Trophoblast cell (in vitro differentiated cells and primary cell): ENCODE data around the gene GBX2.

Experiments
- DNase-seq, 2 donors: peaks; one replicate each; pipeline ENCODE4 v3.0.0-alpha.2; 2016
- H2AFZ ChIP-seq: 2 replicates; pipeline ENCODE4 v1.6.1; 2013; ENCODE audit warnings: low read length, moderate library complexity, mild to moderate bottlenecking; ENCODE audit not compliant: insufficient read depth, poor library complexity
- H2AK5ac ChIP-seq: 2 replicates; pipeline ENCODE4 v1.6.1; 2013; ENCODE audit warnings: mild to moderate bottlenecking, low read length
- H2BK120ac ChIP-seq: 2 replicates; pipeline ENCODE4 v1.6.1; 2013; ENCODE audit warnings: low read length, mild to moderate bottlenecking, moderate library complexity; ENCODE audit not compliant: insufficient read depth, poor library complexity
- H2BK12ac ChIP-seq: 2 replicates; pipeline ENCODE4 v1.6.1; 2013; ENCODE audit warnings: mild to moderate bottlenecking, low read length, moderate library complexity
- H2BK5ac ChIP-seq: 2 replicates; pipeline ENCODE4 v1.6.1; 2013; ENCODE audit warnings: low read length, low read depth, moderate library complexity, mild to moderate bottlenecking; ENCODE audit not compliant: poor library complexity
- H3K14ac ChIP-seq: 2 replicates; pipeline ENCODE4 v1.6.1; 2013; ENCODE audit warnings: mild to moderate bottlenecking, low read length
- H3K18ac ChIP-seq: 2 replicates; pipeline ENCODE4 v1.6.1; 2013; ENCODE audit warnings: mild to moderate bottlenecking, low read length
- H3K23ac ChIP-seq: 2 replicates; pipeline ENCODE4 v1.6.1; 2013; ENCODE audit warnings: low read length
- H3K27ac ChIP-seq: 2 replicates; pipeline ENCODE4 v1.5.1; 2013; ENCODE audit warnings: low read depth, mild to moderate bottlenecking, inconsistent platforms, low read length, moderate library complexity
- H3K27me3 ChIP-seq: 2 replicates; pipeline ENCODE4 v1.6.1; 2013; ENCODE audit warnings: inconsistent platforms, mild to moderate bottlenecking, low read length, moderate library complexity; ENCODE audit not compliant: insufficient read depth
- H3K36me3 ChIP-seq, 2 experiments: 1 replicate in 1 of 2; 2 replicates in 1 of 2; pipeline ENCODE4 v1.6.1; 2013; ENCODE audit warnings: low read length in 2 of 2, mild to moderate bottlenecking in 2 of 2, moderate library complexity in 1 of 2; ENCODE audit not compliant: insufficient read depth in 2 of 2, control insufficient read depth in 1 of 2
- H3K4ac ChIP-seq: 2 replicates; pipeline ENCODE4 v1.6.1; 2013; ENCODE audit warnings: low read depth, mild to moderate bottlenecking, low read length, moderate library complexity
- H3K4me1 ChIP-seq, 2 experiments: 1 replicate in 1 of 2; 2 replicates in 1 of 2; pipeline ENCODE4 v1.6.1; 2013; ENCODE audit warnings: low read length in 2 of 2, mild to moderate bottlenecking in 2 of 2, moderate library complexity in 1 of 2; ENCODE audit not compliant: insufficient read depth in 2 of 2, control insufficient read depth in 1 of 2
- H3K4me2 ChIP-seq: 2 replicates; pipeline ENCODE4 v1.6.1; 2013; ENCODE audit warnings: inconsistent platforms, mild to moderate bottlenecking, low read length, moderate library complexity
- H3K4me3 ChIP-seq: 2 replicates; pipeline ENCODE4 v1.5.1; 2013; ENCODE audit warnings: mild to moderate bottlenecking, low read depth, low read length, inconsistent platforms
- H3K79me1 ChIP-seq: one replicate; pipeline ENCODE4 v1.6.1; 2013; ENCODE audit warnings: low read length
- H3K79me2 ChIP-seq: 2 replicates; pipeline ENCODE4 v1.6.1; 2013; ENCODE audit warnings: low read length, mild to moderate bottlenecking; ENCODE audit not compliant: control insufficient read depth, insufficient read depth, poor library complexity
- H3K9ac ChIP-seq: 2 replicates; pipeline ENCODE4 v1.6.1; 2013; ENCODE audit warnings: mild to moderate bottlenecking, low read length
- H3K9me3 ChIP-seq: 2 replicates; pipeline ENCODE4 v1.6.1; 2013; ENCODE audit warnings: low read depth, mild to moderate bottlenecking, control low read depth, inconsistent platforms, low read length; ENCODE audit not compliant: insufficient read depth
- H4K12ac ChIP-seq: 2 replicates; pipeline ENCODE4 v1.6.1; 2013; ENCODE audit warnings: low read depth, mild to moderate bottlenecking, low read length, moderate library complexity
- H4K8ac ChIP-seq: 2 replicates; pipeline ENCODE4 v1.6.1; 2013; ENCODE audit warnings: low read depth, mild to moderate bottlenecking, low read length, moderate library complexity
- H4K91ac ChIP-seq: one replicate; pipeline ENCODE4 v1.6.1; 2013; ENCODE audit warnings: low read depth, mild to moderate bottlenecking, low read length, moderate library complexity
- WGBS: extraction: QIAGEN DNeasy Blood & Tissue Kit; methylation state at CpG from one replicate; pipeline ENCODE4 v1.1.7; 2013; ENCODE audit warnings: missing lambda C conversion rate; ENCODE audit not compliant: insufficient read length, insufficient coverage; ENCODE audit errors: extremely low coverage; 5-methylcytosine and 5-hydroxymethylcytosine counted together

GBX2 gene

GRCh38 chr2:236215196-236215595 lies 47.0 kb upstream of the GBX2 start:
- Histone ChIP-seq H3K4me1 (no peaks in the 10 kb centered on the region), H3K4ac (no peak overlapping the region), H3K14ac (no peak overlapping the region), H3K18ac (no peak overlapping the region), H3K27me3 (no peaks in the 10 kb centered on the region), H2BK5ac (no peak overlapping the region), H3K79me2 (no peaks in the 10 kb centered on the region), H4K12ac (no peak overlapping the region), H3K9me3 (peaks cover 2% of the 10 kb centered on the region), H3K36me3 (no peaks in the 10 kb centered on the region), H3K4me3 (no peak overlapping the region), H2BK12ac (no peak overlapping the region), H2AK5ac (no peak overlapping the region), H3K27ac (no peak overlapping the region), H2BK120ac (no peak overlapping the region), H4K91ac (no peak overlapping the region), H3K9ac (no peak overlapping the region), H3K79me1 (no peaks in the 10 kb centered on the region), H2AFZ (no peak overlapping the region), H3K4me2 (no peak overlapping the region), H3K23ac (no peak overlapping the region), H4K8ac (no peak overlapping the region)
- no peak for DNase-seq
- no CpG with 5 or more reads among the region's 6 CpGs for WGBS

- Histone ChIP-seq H2BK5ac (no peak overlapping the region), H3K14ac (no peak overlapping the region), H2BK120ac (no peak overlapping the region), H3K36me3 (no peaks in the 10 kb centered on the region), H3K4me1 (peaks cover 0 to 5% of the 10 kb centered on the region in 2 experiments), H3K79me1 (no peaks in the 10 kb centered on the region), H2AFZ (no peak overlapping the region), H3K9me3 (peaks cover 2% of the 10 kb centered on the region), H3K4ac (no peak overlapping the region), H3K9ac (no peak overlapping the region), H2BK12ac (no peak overlapping the region), H2AK5ac (no peak overlapping the region), H3K4me2 (no peak overlapping the region), H4K91ac (no peak overlapping the region), H3K27ac (no peak overlapping the region), H4K12ac (no peak overlapping the region), H4K8ac (no peak overlapping the region), H3K18ac (no peak overlapping the region), H3K27me3 (no peaks in the 10 kb centered on the region), H3K4me3 (no peak overlapping the region), H3K23ac (no peak overlapping the region), H3K79me2 (no peaks in the 10 kb centered on the region)
- WGBS = no CpG with 5 or more reads among the region's 92 CpGs
- no peak for DNase-seq
Observed at GRCh38 chr2:236214376-236214995, 46.3 kb upstream of the GBX2 start.

GRCh38 chr2:236211296-236211695 lies 43.1 kb upstream of the GBX2 start:
- H2BK120ac ChIP-seq = no peak overlapping the region
- no peak overlapping the region for H4K91ac ChIP-seq
- no peak for DNase-seq
- H2BK12ac ChIP-seq = no peak overlapping the region
- H3K79me1 ChIP-seq = no peaks in the 10 kb centered on the region
- no peaks in the 10 kb centered on the region for H3K27me3 ChIP-seq
- H2AFZ ChIP-seq = no peak overlapping the region
- H3K4ac ChIP-seq = no peak overlapping the region
- H3K36me3 ChIP-seq = no peaks in the 10 kb centered on the region
- H3K27ac ChIP-seq = no peak overlapping the region
- no peak overlapping the region for H3K18ac ChIP-seq
- WGBS = no CpG with 5 or more reads among the region's 25 CpGs
- no peak overlapping the region for H2AK5ac ChIP-seq
- H3K14ac ChIP-seq = no peak overlapping the region
- H3K4me2 ChIP-seq = no peak overlapping the region
- no peak overlapping the region for H3K4me3 ChIP-seq
- H4K12ac ChIP-seq = no peak overlapping the region
- no peak overlapping the region for H3K23ac ChIP-seq
- H3K4me1 ChIP-seq = peaks cover 0 to 7% of the 10 kb centered on the region in 2 experiments
- no peak overlapping the region for H3K9ac ChIP-seq
- no peaks in the 10 kb centered on the region for H3K79me2 ChIP-seq
- H2BK5ac ChIP-seq = no peak overlapping the region
- H3K9me3 ChIP-seq = peaks cover 7% of the 10 kb centered on the region
- H4K8ac ChIP-seq = no peak overlapping the region

GRCh38 chr2:236210536-236210935 lies 42.4 kb upstream of the GBX2 start:
- Histone ChIP-seq H2BK5ac (no peak overlapping the region), H3K4me3 (no peak overlapping the region), H3K4me1 (peaks cover 0 to 7% of the 10 kb centered on the region in 2 experiments), H3K79me1 (no peaks in the 10 kb centered on the region), H3K27me3 (no peaks in the 10 kb centered on the region), H3K23ac (no peak overlapping the region), H3K4me2 (no peak overlapping the region), H3K27ac (no peak overlapping the region), H3K36me3 (no peaks in the 10 kb centered on the region), H2AK5ac (no peak overlapping the region), H4K91ac (no peak overlapping the region), H4K8ac (no peak overlapping the region), H2AFZ (no peak overlapping the region), H3K18ac (no peak overlapping the region), H3K79me2 (no peaks in the 10 kb centered on the region), H2BK12ac (no peak overlapping the region), H4K12ac (no peak overlapping the region), H2BK120ac (no peak overlapping the region), H3K4ac (no peak overlapping the region), H3K14ac (no peak overlapping the region), H3K9me3 (peaks cover 5% of the 10 kb centered on the region), H3K9ac (no peak overlapping the region)
- WGBS = no CpG with 5 or more reads among the region's 8 CpGs
- DNase-seq = no peak
